Skin epidermis (tissue), 12 donors: Measurements from ENCODE around the gene TIMP2.

Experiments
- H3K27ac ChIP-seq, 21 experiments: fragments of 200-600 bp; sonication (generic) in 11 of 21; one replicate each; pipeline ENCODE4 v1.5.0; 2020; ENCODE audit warnings: mild to moderate bottlenecking in 3 of 21, inconsistent platforms in 2 of 21, moderate library complexity in 2 of 21
- H3K4me3 ChIP-seq, 7 experiments: fragments of 200-600 bp; sonication (generic) in 2 of 7; one replicate each; pipeline ENCODE4 v1.5.0; 2020; ENCODE audit warnings: inconsistent platforms in 2 of 7, mild to moderate bottlenecking in 2 of 7, moderate library complexity in 1 of 7

TIMP2 gene

GRCh38 chr17:78934681-78935418 is 9.7 kb upstream of the TIMP2 start:
- Histone ChIP-seq H3K4me3 (no peak overlapping the region), H3K27ac (peak overlapping the region in 19 of 21 experiments; percentile 36 to 88 (median 73))

- Histone ChIP-seq H3K27ac (peak overlapping the region in 20 of 21 experiments; percentile 28 to 88 (median 72)), H3K4me3 (peak overlapping the region in 1 of 7 experiments; percentile 2)
Observed at GRCh38 chr17:78933959-78934568, 8.9 kb upstream of the TIMP2 start.

- Histone ChIP-seq H3K27ac (peak overlapping the region in 19 of 21 experiments; percentile 43 to 88 (median 73)), H3K4me3 (no peak overlapping the region)
Observed at GRCh38 chr17:78933025-78933958, 8.1 kb upstream of the TIMP2 start.

GRCh38 chr17:78929908-78930775 is 5.0 kb upstream of the TIMP2 start:
- H3K27ac ChIP-seq = peak overlapping the region in 1 of 21 experiments; percentile 49
- no peak overlapping the region for H3K4me3 ChIP-seq

- H3K4me3 ChIP-seq = peak overlapping the region; percentile 42 to 65 (median 62)
- H3K27ac ChIP-seq = peak overlapping the region; percentile 57 to 97 (median 89)
Observed at GRCh38 chr17:78925662-78926555, 722 bp upstream of the TIMP2 start.

GRCh38 chr17:78924481-78925151 is 571 bp downstream of the TIMP2 start:
- peak overlapping the region; percentile 42 to 65 (median 62) for H3K4me3 ChIP-seq
- H3K27ac ChIP-seq = peak overlapping the region in 20 of 21 experiments; percentile 64 to 97 (median 88)

- peak overlapping the region; percentile 42 to 65 (median 62) for H3K4me3 ChIP-seq
- H3K27ac ChIP-seq = peak overlapping the region; percentile 14 to 97 (median 88)
Observed at GRCh38 chr17:78923660-78924453, 1.3 kb downstream of the TIMP2 start.

GRCh38 chr17:78922816-78923498 is 2.2 kb downstream of the TIMP2 start:
- Histone ChIP-seq H3K27ac (peak overlapping the region in 19 of 21 experiments; percentile 26 to 97 (median 88)), H3K4me3 (peak overlapping the region; percentile 42 to 65 (median 62))

- H3K27ac ChIP-seq = peak overlapping the region in 16 of 21 experiments; percentile 9 to 91 (median 36)
- H3K4me3 ChIP-seq = no peak overlapping the region
Observed at GRCh38 chr17:78921437-78921971, 3.7 kb downstream of the TIMP2 start.

- Histone ChIP-seq H3K27ac (peak overlapping the region in 8 of 21 experiments; percentile 16 to 65 (median 23)), H3K4me3 (no peak overlapping the region)
Observed at GRCh38 chr17:78920528-78920927, 4.7 kb downstream of the TIMP2 start.

- no peak overlapping the region for H3K4me3 ChIP-seq
Observed at GRCh38 chr17:78919861-78920450, 5.2 kb downstream of the TIMP2 start.

GRCh38 chr17:78918979-78919378 is 6.2 kb downstream of the TIMP2 start:
- Histone ChIP-seq H3K27ac (peak overlapping the region in 6 of 21 experiments; percentile 7 to 49 (median 18)), H3K4me3 (no peak overlapping the region)

More at GRCh38 chr17:78919861-78920450, 5.2 kb downstream of the TIMP2 start:
- peak overlapping the region in 3 of 21 experiments; percentile 19 to 44 (median 21) for H3K27ac ChIP-seq

GRCh38 chr17:78917451-78918275 is 7.5 kb downstream of the TIMP2 start:
- H3K27ac ChIP-seq = peak overlapping the region in 6 of 21 experiments; percentile 3 to 50 (median 16)
- no peak overlapping the region for H3K4me3 ChIP-seq

GRCh38 chr17:78915872-78916632 is 9.1 kb downstream of the TIMP2 start:
- H3K27ac ChIP-seq = peak overlapping the region in 20 of 21 experiments; percentile 36 to 85 (median 71)
- no peak overlapping the region for H3K4me3 ChIP-seq
